AG04450 (cell line): ENCODE measurements around the gene PLAAT4. TPM values are rescaled to one million over a fixed set of nuclear protein-coding genes. Genes with fewer than 3 reads are reported as not detected.

ENCODE experiments used
- CTCF ChIA-PET: fragments of 300-600, 350-600 bp; formaldehyde crosslinking; extraction: SDS; loops from one replicate; lab custom pipeline; 2022; ENCODE audit warnings: antibody characterized with exemption, inconsistent platforms; lab: Charles Lee
- POLR2A ChIA-PET: fragments of 350-600 bp; formaldehyde crosslinking; extraction: SDS; loops from one replicate; lab custom pipeline; 2021; ENCODE audit warnings: antibody characterized with exemption, inconsistent platforms; lab: Yijun Ruan, JAX
- DNase-seq: peaks from one replicate; pipeline ENCODE4 v3.0.0-alpha.2; 2011; ENCODE audit warnings: low read depth, low spot score
- H3K27ac ChIP-seq: one replicate; pipeline ENCODE4 v1.5.1; 2012; ENCODE audit warnings: low read depth, low read length, control low read depth
- H3K27me3 ChIP-seq: one replicate; pipeline ENCODE4 v1.6.0; 2012; ENCODE audit warnings: low read length; ENCODE audit not compliant: control insufficient read depth, insufficient read depth
- H3K4me3 ChIP-seq: 2 replicates; pipeline ENCODE4 v1.5.1; 2011; ENCODE audit warnings: mild to moderate bottlenecking, low read depth, low read length, control low read depth
- H3K9me3 ChIP-seq: 2 replicates; pipeline ENCODE4 v1.5.1; 2012; ENCODE audit warnings: low read length; ENCODE audit not compliant: control insufficient read depth, insufficient read depth
- polyA plus RNA-seq: library from polyadenylated mRNA; depleted of rRNA; stranded (reverse); fragments of >200 nt; gene quantifications from 2 replicates; pipeline ENCODE4 v1.2.3, GENCODE V29; 2011; rRNA removed
- TF ChIP-seq, protein P1 (sequence below): IDR thresholded peaks from 2 replicates; pipeline ENCODE4 v1.5.1; 2011; ENCODE audit warnings: low read depth, low read length, control low read depth, inconsistent platforms

PLAAT4 gene
- polyA plus RNA-seq, 1 experiment: 3.5 TPM

DNA sequence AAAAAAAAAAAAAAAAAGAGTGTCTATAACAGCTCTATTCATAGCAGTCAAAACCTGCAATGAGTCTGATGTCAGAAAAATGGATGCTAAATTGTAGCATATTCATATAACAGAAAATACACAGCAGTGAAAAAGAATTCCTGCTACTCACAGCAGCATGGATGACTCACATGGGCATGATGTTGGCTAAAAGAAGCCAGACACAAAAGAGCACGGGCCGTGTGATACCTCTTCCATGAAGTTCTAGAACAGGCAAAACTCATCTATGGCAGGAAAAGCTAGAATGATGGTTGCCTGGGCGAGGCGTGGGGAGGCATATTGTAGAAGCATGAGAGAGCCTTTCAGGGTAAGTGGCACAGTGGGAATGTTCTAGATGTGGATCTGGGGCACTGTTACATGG, 58.7 kb downstream of the PLAAT4 start:
- H3K9me3 ChIP-seq: no peaks in the 10 kb centered on the region
- no peak for DNase-seq
- CTCF ChIA-PET: no interaction called here
- H3K4me3 ChIP-seq: no peak overlapping the region
- H3K27me3 ChIP-seq: no peaks in the 10 kb centered on the region
- H3K27ac ChIP-seq: no peak overlapping the region
- TF ChIP-seq, protein P1, sequence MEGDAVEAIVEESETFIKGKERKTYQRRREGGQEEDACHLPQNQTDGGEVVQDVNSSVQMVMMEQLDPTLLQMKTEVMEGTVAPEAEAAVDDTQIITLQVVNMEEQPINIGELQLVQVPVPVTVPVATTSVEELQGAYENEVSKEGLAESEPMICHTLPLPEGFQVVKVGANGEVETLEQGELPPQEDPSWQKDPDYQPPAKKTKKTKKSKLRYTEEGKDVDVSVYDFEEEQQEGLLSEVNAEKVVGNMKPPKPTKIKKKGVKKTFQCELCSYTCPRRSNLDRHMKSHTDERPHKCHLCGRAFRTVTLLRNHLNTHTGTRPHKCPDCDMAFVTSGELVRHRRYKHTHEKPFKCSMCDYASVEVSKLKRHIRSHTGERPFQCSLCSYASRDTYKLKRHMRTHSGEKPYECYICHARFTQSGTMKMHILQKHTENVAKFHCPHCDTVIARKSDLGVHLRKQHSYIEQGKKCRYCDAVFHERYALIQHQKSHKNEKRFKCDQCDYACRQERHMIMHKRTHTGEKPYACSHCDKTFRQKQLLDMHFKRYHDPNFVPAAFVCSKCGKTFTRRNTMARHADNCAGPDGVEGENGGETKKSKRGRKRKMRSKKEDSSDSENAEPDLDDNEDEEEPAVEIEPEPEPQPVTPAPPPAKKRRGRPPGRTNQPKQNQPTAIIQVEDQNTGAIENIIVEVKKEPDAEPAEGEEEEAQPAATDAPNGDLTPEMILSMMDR: no peak
- POLR2A ChIA-PET: interaction anchor here (0.7 kb wide), 1 partner anchor 12 kb away, joined by 3 read pairs; no protein-coding TSS in a partner anchor

Other genes starting within 250 kb of the PLAAT4 start
- not detected in 2 replicates for gene SLC22A9, start 167.0 kb upstream of the PLAAT4 start, polyA plus RNA-seq
- not detected in 2 replicates for gene PLAAT5, start 45.6 kb upstream of the PLAAT4 start, polyA plus RNA-seq
- gene LGALS12, start 30.7 kb upstream of the PLAAT4 start, polyA plus RNA-seq: not detected in 2 replicates
- not detected in 2 replicates for gene PLAAT2, start 26.6 kb downstream of the PLAAT4 start, polyA plus RNA-seq
- gene PLAAT3, start 77.6 kb downstream of the PLAAT4 start, polyA plus RNA-seq: 8.1 and 11.6 TPM in 2 replicates
- gene ATL3, start 134.6 kb downstream of the PLAAT4 start, polyA plus RNA-seq: 41.1 and 52.3 TPM in 2 replicates
- gene RTN3, start 144.7 kb downstream of the PLAAT4 start, polyA plus RNA-seq: 161 and 213 TPM in 2 replicates
- gene ZFTA, start 232.0 kb downstream of the PLAAT4 start, polyA plus RNA-seq: 8.3 and 8.6 TPM in 2 replicates